ENCODE measurements around the gene SPG11.
"Not testable (repeated sequence)": the region's sequence is repeated elsewhere in the genome, so short reads cannot be mapped to it uniquely, and the experiment has no call there.

SPG11 gene

DNA sequence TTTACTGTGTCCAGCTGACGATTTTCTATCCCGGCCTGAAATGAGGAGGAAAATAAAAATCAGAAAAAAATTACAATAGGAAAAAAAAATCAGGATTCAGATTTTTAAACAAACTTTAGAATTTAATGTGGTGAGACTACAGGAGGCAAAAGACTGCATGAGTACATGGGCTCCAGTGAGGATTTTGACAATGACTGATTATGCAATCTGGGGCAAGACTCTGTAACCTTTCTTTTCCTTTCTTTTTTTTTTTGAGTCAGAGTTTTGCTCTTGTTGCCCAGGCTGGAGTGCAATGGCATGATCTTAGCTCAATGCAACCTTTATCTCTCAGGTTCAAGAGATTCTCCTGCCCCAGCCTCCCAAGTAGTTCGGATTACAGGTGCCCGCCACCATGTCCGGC, 29.9 kb downstream of the SPG11 start:
- no peaks in the 10 kb centered on the region for H3K9me3 ChIP-seq (ENCODE audit: insufficient read depth, low read depth, low read length)
- no peaks in the 10 kb centered on the region for H3K9me2 ChIP-seq (replicated peaks; ENCODE audit: low read depth, low read length)
- H3K9ac ChIP-seq (ENCODE audit: low read depth, low read length, poor library complexity, severe bottlenecking), result no peak overlapping the region
- no peak overlapping the region for H2AFZ ChIP-seq (ENCODE audit: low read length)
- no peak overlapping the region for H3K4me3 ChIP-seq (ENCODE audit: low read length, poor library complexity, severe bottlenecking)
- no peaks in the 10 kb centered on the region for H3K4me1 ChIP-seq (ENCODE audit: insufficient read depth, low read length, poor library complexity, severe bottlenecking)
- H3K4me2 ChIP-seq (ENCODE audit: low read depth, low read length, poor library complexity, severe bottlenecking), result no peak overlapping the region
- H3K27me3 ChIP-seq (ENCODE audit: insufficient read depth, low read length, poor library complexity, severe bottlenecking), result no peaks in the 10 kb centered on the region
- H3F3A ChIP-seq (ENCODE audit: low read depth), result no peaks in the 10 kb centered on the region
- TF ChIP-seq EZH2phosphoT487 (IDR thresholded peaks at IDR 0.05; ENCODE audit: borderline replicate concordance), result no peak
- TF ChIP-seq, protein P1, sequence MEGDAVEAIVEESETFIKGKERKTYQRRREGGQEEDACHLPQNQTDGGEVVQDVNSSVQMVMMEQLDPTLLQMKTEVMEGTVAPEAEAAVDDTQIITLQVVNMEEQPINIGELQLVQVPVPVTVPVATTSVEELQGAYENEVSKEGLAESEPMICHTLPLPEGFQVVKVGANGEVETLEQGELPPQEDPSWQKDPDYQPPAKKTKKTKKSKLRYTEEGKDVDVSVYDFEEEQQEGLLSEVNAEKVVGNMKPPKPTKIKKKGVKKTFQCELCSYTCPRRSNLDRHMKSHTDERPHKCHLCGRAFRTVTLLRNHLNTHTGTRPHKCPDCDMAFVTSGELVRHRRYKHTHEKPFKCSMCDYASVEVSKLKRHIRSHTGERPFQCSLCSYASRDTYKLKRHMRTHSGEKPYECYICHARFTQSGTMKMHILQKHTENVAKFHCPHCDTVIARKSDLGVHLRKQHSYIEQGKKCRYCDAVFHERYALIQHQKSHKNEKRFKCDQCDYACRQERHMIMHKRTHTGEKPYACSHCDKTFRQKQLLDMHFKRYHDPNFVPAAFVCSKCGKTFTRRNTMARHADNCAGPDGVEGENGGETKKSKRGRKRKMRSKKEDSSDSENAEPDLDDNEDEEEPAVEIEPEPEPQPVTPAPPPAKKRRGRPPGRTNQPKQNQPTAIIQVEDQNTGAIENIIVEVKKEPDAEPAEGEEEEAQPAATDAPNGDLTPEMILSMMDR (conservative IDR thresholded peaks at IDR 0.05; ENCODE audit: low read length), result no peak
- H3K79me2 ChIP-seq (ENCODE audit: insufficient read depth, low read length), result no peaks in the 10 kb centered on the region
- H3K36me3 ChIP-seq (ENCODE audit: insufficient read depth, low read length), result peaks cover 61% of the 10 kb centered on the region
- peaks cover 2% of the 10 kb centered on the region for H4K20me1 ChIP-seq (ENCODE audit: insufficient read depth, low read length, poor library complexity, severe bottlenecking)

DNA sequence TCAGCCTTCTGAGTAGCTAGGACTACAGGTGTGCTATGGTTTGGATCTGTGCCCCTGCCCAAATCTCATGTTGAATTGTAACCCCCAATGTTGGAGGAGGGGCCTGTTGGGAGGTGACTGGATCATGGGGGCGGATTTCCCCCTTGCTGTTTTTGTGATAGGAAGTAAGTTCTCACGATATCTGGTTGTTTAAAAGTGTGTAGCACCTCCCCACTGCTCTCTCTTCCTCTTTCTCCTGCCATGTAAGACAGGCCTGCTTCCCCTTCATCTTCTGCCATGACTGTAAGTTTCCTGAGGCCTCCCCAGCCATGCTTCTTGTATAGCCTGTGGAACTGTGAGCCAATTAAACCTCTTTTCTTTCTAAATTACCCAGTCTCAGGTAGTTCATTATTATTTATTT, 38.2 kb downstream of the SPG11 start:
- not testable (repeated sequence) for H3K4me2 ChIP-seq (ENCODE audit: low read depth, low read length, poor library complexity, severe bottlenecking); H3K9me3 ChIP-seq (ENCODE audit: insufficient read depth, low read depth, low read length); H3F3A ChIP-seq (ENCODE audit: low read depth); H3K9ac ChIP-seq (ENCODE audit: low read depth, low read length, poor library complexity, severe bottlenecking); H3K27me3 ChIP-seq (ENCODE audit: insufficient read depth, low read length, poor library complexity, severe bottlenecking); H2AFZ ChIP-seq (ENCODE audit: low read length); H4K20me1 ChIP-seq (ENCODE audit: insufficient read depth, low read length, poor library complexity, severe bottlenecking); H3K9me2 ChIP-seq (replicated peaks; ENCODE audit: low read depth, low read length); H3K79me2 ChIP-seq (ENCODE audit: insufficient read depth, low read length); H3K4me3 ChIP-seq (ENCODE audit: low read length, poor library complexity, severe bottlenecking); H3K4me1 ChIP-seq (ENCODE audit: insufficient read depth, low read length, poor library complexity, severe bottlenecking)
- peaks cover 48% of the 10 kb centered on the region for H3K36me3 ChIP-seq (ENCODE audit: insufficient read depth, low read length)

DNA sequence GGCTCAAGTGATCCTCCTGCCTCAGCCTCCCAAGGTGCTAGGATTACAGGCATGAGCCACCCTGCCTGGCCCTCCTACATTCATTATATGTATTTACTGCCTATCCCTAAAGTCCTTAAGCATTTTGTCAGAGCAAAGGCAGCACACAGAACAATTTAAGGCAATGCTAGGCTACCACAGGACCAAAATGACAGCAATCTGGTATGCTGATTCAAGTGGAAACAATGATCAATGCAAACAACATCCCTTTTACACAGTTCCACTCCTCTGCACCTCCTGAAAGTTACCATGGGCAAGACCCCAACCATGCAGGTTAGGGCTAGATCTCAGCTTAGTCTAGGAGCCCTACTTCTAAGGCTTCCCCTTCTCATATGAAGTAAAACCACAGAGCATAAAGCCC, 40.3 kb downstream of the SPG11 start:
- H4K20me1 ChIP-seq (ENCODE audit: insufficient read depth, low read length, poor library complexity, severe bottlenecking), result no peaks in the 10 kb centered on the region
- H3K9me3 ChIP-seq (ENCODE audit: insufficient read depth, low read depth, low read length), result no peaks in the 10 kb centered on the region
- TF ChIP-seq EZH2phosphoT487 (IDR thresholded peaks at IDR 0.05; ENCODE audit: borderline replicate concordance), result no peak
- TF ChIP-seq, protein P1 (conservative IDR thresholded peaks at IDR 0.05; ENCODE audit: low read length), result no peak
- no peaks in the 10 kb centered on the region for H3K27me3 ChIP-seq (ENCODE audit: insufficient read depth, low read length, poor library complexity, severe bottlenecking)
- H3K79me2 ChIP-seq (ENCODE audit: insufficient read depth, low read length), result no peaks in the 10 kb centered on the region
- H3K36me3 ChIP-seq (ENCODE audit: insufficient read depth, low read length), result peaks cover 38% of the 10 kb centered on the region
- no peak overlapping the region for H2AFZ ChIP-seq (ENCODE audit: low read length)
- H3K4me3 ChIP-seq (ENCODE audit: low read length, poor library complexity, severe bottlenecking), result no peak overlapping the region
- H3K4me1 ChIP-seq (ENCODE audit: insufficient read depth, low read length, poor library complexity, severe bottlenecking), result peaks cover 4% of the 10 kb centered on the region
- H3K9ac ChIP-seq (ENCODE audit: low read depth, low read length, poor library complexity, severe bottlenecking), result no peak overlapping the region
- H3K4me2 ChIP-seq (ENCODE audit: low read depth, low read length, poor library complexity, severe bottlenecking), result no peak overlapping the region
- H3K9me2 ChIP-seq (replicated peaks; ENCODE audit: low read depth, low read length), result no peaks in the 10 kb centered on the region
- H3F3A ChIP-seq (ENCODE audit: low read depth), result no peaks in the 10 kb centered on the region

DNA sequence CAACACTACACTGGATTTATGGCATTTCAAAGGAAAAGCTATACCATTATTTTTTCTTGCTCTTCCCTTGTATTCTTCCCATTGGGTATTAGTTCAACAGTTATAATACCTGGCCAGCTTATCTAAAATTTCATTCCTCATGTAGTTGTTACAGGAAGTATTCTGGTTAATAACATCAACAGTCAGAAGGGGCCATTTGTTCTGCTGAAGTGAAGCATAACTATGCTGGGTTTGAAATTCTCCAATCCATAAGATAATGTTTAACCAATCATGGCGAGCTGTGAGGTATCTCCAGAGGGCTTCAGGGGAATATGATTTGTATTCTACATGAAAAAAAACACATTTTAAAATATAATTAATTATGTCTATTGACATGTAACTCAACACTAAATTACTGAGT, 43.4 kb downstream of the SPG11 start:
- Histone ChIP-seq H3K4me1 (ENCODE audit: insufficient read depth, low read length, poor library complexity, severe bottlenecking) (peaks cover 4% of the 10 kb centered on the region), H3K9me3 (ENCODE audit: insufficient read depth, low read depth, low read length) (no peaks in the 10 kb centered on the region), H4K20me1 (ENCODE audit: insufficient read depth, low read length, poor library complexity, severe bottlenecking) (no peaks in the 10 kb centered on the region), H3K79me2 (ENCODE audit: insufficient read depth, low read length) (no peaks in the 10 kb centered on the region), H3F3A (ENCODE audit: low read depth) (no peaks in the 10 kb centered on the region), H3K4me3 (ENCODE audit: low read length, poor library complexity, severe bottlenecking) (no peak overlapping the region), H2AFZ (ENCODE audit: low read length) (no peak overlapping the region), H3K36me3 (ENCODE audit: insufficient read depth, low read length) (peaks cover 33% of the 10 kb centered on the region), H3K9me2 (replicated peaks; ENCODE audit: low read depth, low read length) (no peaks in the 10 kb centered on the region), H3K4me2 (ENCODE audit: low read depth, low read length, poor library complexity, severe bottlenecking) (no peak overlapping the region), H3K9ac (ENCODE audit: low read depth, low read length, poor library complexity, severe bottlenecking) (no peak overlapping the region), H3K27me3 (ENCODE audit: insufficient read depth, low read length, poor library complexity, severe bottlenecking) (no peaks in the 10 kb centered on the region)
- TF ChIP-seq, protein P1 (conservative IDR thresholded peaks at IDR 0.05; ENCODE audit: low read length), result no peak
- no peak for TF ChIP-seq EZH2phosphoT487 (IDR thresholded peaks at IDR 0.05; ENCODE audit: borderline replicate concordance)
